Right lobe of liver (tissue), 4 donors: ENCODE data around the gene IL2RA.

Experiments used
- CTCF ChIP-seq, 4 donors: fragments of 200-600 bp in 3 of 4; fragments of 450-650 bp in 1 of 4; IDR thresholded peaks; one replicate each; pipeline versions ENCODE4 v1.5.1 to v1.8.0; 2016 to 2022; ENCODE audit warnings: antibody characterized with exemption in 4 of 4, mild to moderate bottlenecking in 2 of 4
- POLR2A ChIP-seq: fragments of 450-650 bp; IDR thresholded peaks from one replicate; pipeline ENCODE4 v1.6.1; 2017; ENCODE audit warnings: antibody characterized with exemption, mild to moderate bottlenecking
- donor health status: DM: no; HTN: no; CAD: no.
- donor health status: DM: no; HTN: no; CAD: no.
- donor health status: DM: no; HTN: yes; CAD: no.

- TF ChIP-seq POLR2A (no peak), CTCF (IDR thresholded peaks at IDR 0.05) (peak; percentile 70 to 79 (median 72))
Measured at GRCh38 chr10:6108631-6109443, 46.7 kb upstream of the IL2RA start.
